Panc1 (cell line): ENCODE data around the gene LPIN3. TPM values are rescaled to one million over a fixed set of nuclear protein-coding genes. Genes with fewer than 3 reads are reported as not detected.

ENCODE experiments used
- ATAC-seq: fragments of 200-7000 bp; cut with Tn5 transposase; 2 replicates; pipeline ENCODE4 v1.9.1; 2020; ENCODE audit warnings: mild to moderate bottlenecking, moderate library complexity
- BruUV-seq: library from RNA; stranded (reverse); fragments of 400-500 nt; replicated peaks from 2 replicates; lab custom pipeline; 2021; lab: Mats Ljungman, UMichigan
- CTCF ChIA-PET: fragments of 300-600 bp; sonication (Branson Sonifier 250); formaldehyde crosslinking; loops from one replicate; lab custom pipeline; 2022; ENCODE audit warnings: antibody characterized with exemption; lab: Charles Lee
- POLR2A ChIA-PET: fragments of 300-600 bp; sonication (Branson Sonifier 250); formaldehyde crosslinking; loops from one replicate; lab custom pipeline; 2022; ENCODE audit warnings: antibody characterized with exemption; lab: Charles Lee
- DNase-seq: peaks from one replicate; pipeline ENCODE4 v3.0.0-alpha.2; 2010; ENCODE audit warnings: low read depth, low spot score
- H3K27ac ChIP-seq: 2 replicates; pipeline ENCODE4 v1.5.1; 2011; ENCODE audit warnings: mild to moderate bottlenecking, low read length, inconsistent platforms
- H3K27me3 ChIP-seq: fragments of 200-500 bp; sonication (Bioruptor generic); 2 replicates; pipeline ENCODE4 v1.6.0; 2014; ENCODE audit warnings: low read length, inconsistent platforms; ENCODE audit not compliant: control insufficient read depth, insufficient read depth
- H3K36me3 ChIP-seq: fragments of 200-500 bp; sonication (Bioruptor generic); 2 replicates; pipeline ENCODE4 v1.5.1; 2014; ENCODE audit warnings: inconsistent platforms, mild to moderate bottlenecking, low read length, moderate library complexity; ENCODE audit not compliant: control insufficient read depth, insufficient read depth
- H3K4me1 ChIP-seq: 2 replicates; pipeline ENCODE4 v1.5.1; 2011; ENCODE audit warnings: inconsistent platforms, mild to moderate bottlenecking, low read length, moderate library complexity; ENCODE audit not compliant: control insufficient read depth, insufficient read depth
- H3K4me3 ChIP-seq, 2 experiments: 2 replicates each; pipeline ENCODE4 v1.5.1; 2011 to 2012; ENCODE audit warnings: low read depth in 2 of 2, low read length in 2 of 2, mild to moderate bottlenecking in 2 of 2, inconsistent platforms in 1 of 2, moderate library complexity in 1 of 2
- H3K9me3 ChIP-seq: fragments of 200-500 bp; sonication (Bioruptor generic); 2 replicates; pipeline ENCODE4 v1.5.1; 2014; ENCODE audit warnings: low read depth, mild to moderate bottlenecking, inconsistent platforms, low read length, moderate library complexity; ENCODE audit not compliant: control insufficient read depth, insufficient read depth
- CTCF ChIP-seq: fragments of 450-650 bp; IDR thresholded peaks from 2 replicates; pipeline ENCODE4 v1.5.1; 2017; ENCODE audit warnings: mild to moderate bottlenecking
- POLR2AphosphoS5 ChIP-seq: IDR thresholded peaks from 2 replicates; pipeline ENCODE4 v1.6.1; 2012; ENCODE audit warnings: mild to moderate bottlenecking, low read depth, low read length, moderate library complexity
- REST ChIP-seq, 2 experiments: IDR thresholded peaks; 2 replicates each; pipeline ENCODE4 v1.6.1; 2011 to 2012; ENCODE audit warnings: low read depth in 2 of 2, control low read depth in 1 of 2, low read length in 1 of 2, mild to moderate bottlenecking in 1 of 2, moderate library complexity in 1 of 2; ENCODE audit not compliant: insufficient read depth in 1 of 2
- SIN3A ChIP-seq: IDR thresholded peaks from 2 replicates; pipeline ENCODE4 v1.6.1; 2012; ENCODE audit warnings: low read depth, mild to moderate bottlenecking, low read length, moderate library complexity, borderline replicate concordance; ENCODE audit not compliant: insufficient read depth
- TCF7L2 ChIP-seq: IDR thresholded peaks from 2 replicates; pipeline ENCODE4 v1.6.1; 2011; ENCODE audit warnings: mild to moderate bottlenecking, low read depth, low read length, inconsistent platforms
- in situ Hi-C: cut with HindIII; loops from 2 replicates; pipeline ENCODE4 v1.10.0; 2016; ENCODE audit warnings: low sequenced_read_pairs, low pct_unique_long_range_greater_than_20kb
- intact Hi-C: fragments of 100-400 bp; cut with micrococcal nuclease; formaldehyde crosslinking; loops from one replicate; pipeline ENCODE4 v1.10.0; 2022; ENCODE audit not compliant: unreplicated experiment
- total RNA-seq: library from RNA; stranded (reverse); gene quantifications from one replicate; pipeline ENCODE4 v1.2.1, GENCODE V29; 2021; ENCODE audit not compliant: unreplicated experiment

LPIN3 gene
- total RNA-seq, 1 experiment from 2014 or later = 21.0 TPM

- BruUV-seq = no TSS peak
- Histone ChIP-seq H3K27ac (no peak overlapping the region), H3K4me3 (no peak overlapping the region), H3K9me3 (no peaks in the 10 kb centered on the region), H3K27me3 (no peaks in the 10 kb centered on the region), H3K36me3 (no peaks in the 10 kb centered on the region), H3K4me1 (peaks cover 11% of the 10 kb centered on the region)
- ATAC-seq = no peak
- ChIA-PET POLR2A (no interaction called here), CTCF (no interaction called here)
- in situ Hi-C loops (no loop called here), intact Hi-C loops (no loop called here)
- TF ChIP-seq TCF7L2 (no peak), CTCF (no peak), SIN3A (no peak), REST (IDR thresholded peaks at IDR 0.05; ENCODE audit: insufficient read depth in 1 of 2, low read depth in 2 of 2, low read length in 1 of 2) (no peak), POLR2AphosphoS5 (no peak)
- DNase-seq = no peak
Observed at GRCh38 chr20:41314386-41314785, 26.2 kb upstream of the LPIN3 start.

- H3K27ac ChIP-seq = peak overlapping the region; percentile 85; the same call in 1 of the 2 replicates
- DNase-seq (no peak), ATAC-seq (no peak)
- no peaks in the 10 kb centered on the region for H3K27me3 ChIP-seq
- H3K9me3 ChIP-seq = no peaks in the 10 kb centered on the region
- BruUV-seq = TSS peak; percentile 82
- TF ChIP-seq CTCF (no peak), TCF7L2 (no peak), POLR2AphosphoS5 (no peak), REST (IDR thresholded peaks at IDR 0.05; ENCODE audit: insufficient read depth in 1 of 2, low read depth in 2 of 2, low read length in 1 of 2) (no peak)
- no peaks in the 10 kb centered on the region for H3K36me3 ChIP-seq
- POLR2A ChIA-PET = interaction anchor here (0.7 kb wide), 1 partner anchor 1074 kb away, joined by 6 read pairs; no protein-coding TSS in a partner anchor
- H3K4me3 ChIP-seq = peak overlapping the region; percentile 71 to 89; a peak in 2 of 4 replicates
- in situ Hi-C loops = no loop called here
- CTCF ChIA-PET = no interaction called here
- peaks cover 11% of the 10 kb centered on the region for H3K4me1 ChIP-seq
- intact Hi-C loops = no loop called here
Observed at GRCh38 chr20:41316051-41316450, 24.6 kb upstream of the LPIN3 start.
